IMR-90 (cell line): ENCODE results near the gene KIF1C. TPM values are rescaled to one million over a fixed set of nuclear protein-coding genes. Genes with fewer than 3 reads are reported as not detected.

Experiments
- ATAC-seq: fragments of 200-7000 bp; cut with Tn5 transposase; 2 replicates; pipeline ENCODE4 v1.9.1; 2020; ENCODE audit warnings: low read depth, mild to moderate bottlenecking, moderate library complexity
- BruUV-seq: library from RNA; stranded (reverse); fragments of 400-500 nt; replicated peaks from 2 replicates; lab custom pipeline; 2021; lab: Mats Ljungman, UMichigan
- CTCF ChIA-PET: fragments of 300-600 bp; formaldehyde crosslinking; extraction: SDS; loops from one replicate; lab custom pipeline; 2021; ENCODE audit warnings: antibody characterized with exemption; lab: Yijun Ruan, JAX
- POLR2A ChIA-PET: fragments of 300-600 bp; sonication (Branson Sonifier 250); formaldehyde crosslinking; loops from one replicate; lab custom pipeline; 2022; ENCODE audit warnings: antibody characterized with exemption; ENCODE audit not compliant: unreplicated experiment; lab: Charles Lee
- DNase-seq: peaks from one replicate; pipeline ENCODE4 v3.0.0; 2013
- H2AFZ ChIP-seq: replicated peaks from 2 replicates; pipeline ENCODE3; 2013; ENCODE audit warnings: low read length, mild to moderate bottlenecking; ENCODE audit not compliant: poor library complexity
- H2AK5ac ChIP-seq: 2 replicates; pipeline ENCODE4 v1.6.1; 2013; ENCODE audit warnings: low read depth, low read length, inconsistent platforms
- H2AK9ac ChIP-seq: replicated peaks from 2 replicates; pipeline ENCODE3; 2013; ENCODE audit warnings: mild to moderate bottlenecking, low read depth, low read length, moderate library complexity; ENCODE audit not compliant: poor library complexity
- H2BK120ac ChIP-seq: 2 replicates; pipeline ENCODE4 v1.6.1; 2013; ENCODE audit warnings: low read depth, low read length, inconsistent platforms
- H2BK15ac ChIP-seq: 3 replicates; pipeline ENCODE4 v1.6.1; 2013; ENCODE audit warnings: low read depth, low read length, inconsistent platforms
- H2BK20ac ChIP-seq: 2 replicates; pipeline ENCODE4 v1.6.1; 2013; ENCODE audit warnings: low read depth, mild to moderate bottlenecking, inconsistent platforms, low read length, moderate library complexity
- H2BK5ac ChIP-seq: 2 replicates; pipeline ENCODE4 v1.6.1; 2013; ENCODE audit warnings: mild to moderate bottlenecking, low read depth, low read length, inconsistent platforms; ENCODE audit not compliant: poor library complexity, severe bottlenecking
- H3K14ac ChIP-seq: replicated peaks from 2 replicates; pipeline ENCODE4 v1.6.1; 2013; ENCODE audit warnings: low read depth, low read length, inconsistent platforms
- H3K18ac ChIP-seq: 2 replicates; pipeline ENCODE4 v1.6.1; 2013; ENCODE audit warnings: low read depth, low read length, control low read depth
- H3K23ac ChIP-seq: 2 replicates; pipeline ENCODE4 v1.6.1; 2013; ENCODE audit warnings: low read depth, low read length, inconsistent platforms
- H3K27ac ChIP-seq: 2 replicates; pipeline ENCODE4 v1.5.1; 2013; ENCODE audit warnings: mild to moderate bottlenecking, control low read depth, low read length; ENCODE audit not compliant: insufficient read depth
- H3K27me3 ChIP-seq: 2 replicates; pipeline ENCODE4 v1.6.1; 2013; ENCODE audit warnings: low read length; ENCODE audit not compliant: control insufficient read depth, insufficient read depth
- H3K36me3 ChIP-seq: 2 replicates; pipeline ENCODE4 v1.6.1; 2013; ENCODE audit warnings: low read length, mixed read lengths; ENCODE audit not compliant: control insufficient read depth, insufficient read depth
- H3K4ac ChIP-seq: 2 replicates; pipeline ENCODE4 v1.6.1; 2013; ENCODE audit warnings: low read depth, low read length, inconsistent platforms
- H3K4me1 ChIP-seq: 2 replicates; pipeline ENCODE4 v1.6.1; 2013; ENCODE audit warnings: low read length, mixed read lengths; ENCODE audit not compliant: control insufficient read depth, insufficient read depth
- H3K4me2 ChIP-seq: 2 replicates; pipeline ENCODE4 v1.6.1; 2013; ENCODE audit warnings: low read depth, mild to moderate bottlenecking, control low read depth, low read length, moderate library complexity
- H3K4me3 ChIP-seq: 2 replicates; pipeline ENCODE4 v1.5.1; 2013; ENCODE audit warnings: low read depth, mild to moderate bottlenecking, control low read depth, low read length, moderate library complexity; ENCODE audit not compliant: insufficient read depth
- H3K56ac ChIP-seq: 2 replicates; pipeline ENCODE4 v1.6.1; 2013; ENCODE audit warnings: low read length, inconsistent platforms; ENCODE audit not compliant: insufficient read depth; ENCODE audit errors: extremely low read depth
- H3K79me1 ChIP-seq, 2 experiments: 2 replicates each; pipeline ENCODE4 v1.6.1; 2013; ENCODE audit warnings: low read length in 2 of 2, inconsistent platforms in 1 of 2, low read depth in 1 of 2
- H3K9ac ChIP-seq: 2 replicates; pipeline ENCODE4 v1.6.1; 2013; ENCODE audit warnings: low read depth, low read length, control low read depth
- H3K9me1 ChIP-seq: 2 replicates; pipeline ENCODE4 v1.6.1; 2013; ENCODE audit warnings: low read length, inconsistent platforms; ENCODE audit not compliant: insufficient read depth
- H3K9me3 ChIP-seq: 2 replicates; pipeline ENCODE4 v1.6.1; 2013; ENCODE audit warnings: low read length; ENCODE audit not compliant: control insufficient read depth, insufficient read depth
- H4K20me1 ChIP-seq: 2 replicates; pipeline ENCODE4 v1.6.1; 2013; ENCODE audit warnings: low read length, inconsistent platforms; ENCODE audit not compliant: insufficient read depth
- H4K5ac ChIP-seq: 2 replicates; pipeline ENCODE4 v1.6.1; 2013; ENCODE audit warnings: mild to moderate bottlenecking, low read depth, low read length, control low read depth
- H4K8ac ChIP-seq, 2 experiments: 2 replicates each; pipeline ENCODE4 v1.6.1; 2013; ENCODE audit warnings: low read depth in 2 of 2, low read length in 2 of 2, control low read depth in 1 of 2, inconsistent platforms in 1 of 2
- H4K91ac ChIP-seq: 2 replicates; pipeline ENCODE4 v1.6.1; 2013; ENCODE audit warnings: low read depth, low read length, inconsistent platforms; ENCODE audit not compliant: insufficient read depth
- BHLHE40 ChIP-seq: fragments of 150-350 bp; IDR thresholded peaks from 2 replicates; pipeline ENCODE4 v1.6.1; 2016; ENCODE audit warnings: mild to moderate bottlenecking, low read depth, low read length
- CEBPB ChIP-seq: IDR thresholded peaks from 2 replicates; pipeline ENCODE4 v1.6.1; 2012; ENCODE audit warnings: low read depth, low read length, improper control_type of control experiment
- CHD1 ChIP-seq: IDR thresholded peaks from 2 replicates; pipeline ENCODE4 v1.6.1; 2012; ENCODE audit warnings: low read depth, low read length, improper control_type of control experiment
- MAFK ChIP-seq: IDR thresholded peaks from 2 replicates; pipeline ENCODE4 v1.6.1; 2012; ENCODE audit warnings: low read depth, low read length, improper control_type of control experiment
- MAZ ChIP-seq: IDR thresholded peaks from 2 replicates; pipeline ENCODE4 v1.6.1; 2012; ENCODE audit warnings: low read depth, mild to moderate bottlenecking, low read length, improper control_type of control experiment, moderate library complexity, borderline replicate concordance
- MXI1 ChIP-seq: IDR thresholded peaks from 2 replicates; pipeline ENCODE4 v1.6.1; 2012; ENCODE audit warnings: low read depth, mild to moderate bottlenecking, low read length, moderate library complexity, borderline replicate concordance
- NFE2L2 ChIP-seq: fragments of 150-350 bp; IDR thresholded peaks from 2 replicates; pipeline ENCODE4 v1.6.1; 2016; ENCODE audit warnings: low read depth, mild to moderate bottlenecking, low read length
- POLR2A ChIP-seq: IDR thresholded peaks from 2 replicates; pipeline ENCODE4 v1.6.1; 2012; ENCODE audit warnings: mild to moderate bottlenecking, low read depth, low read length
- RCOR1 ChIP-seq: IDR thresholded peaks from 2 replicates; pipeline ENCODE4 v1.6.1; 2012; ENCODE audit warnings: mild to moderate bottlenecking, low read length, improper control_type of control experiment; ENCODE audit not compliant: insufficient replicate concordance
- RFX5 ChIP-seq: IDR thresholded peaks from 2 replicates; pipeline ENCODE4 v1.8.0; 2012; ENCODE audit warnings: low read depth, mild to moderate bottlenecking, low read length, moderate library complexity
- SMC3 ChIP-seq: fragments of 150-350 bp; IDR thresholded peaks from 2 replicates; pipeline ENCODE4 v1.6.1; 2016; ENCODE audit warnings: low read depth, mild to moderate bottlenecking, antibody characterized with exemption, low read length, moderate library complexity
- WGBS, 2 experiments: methylation state at CpG; one replicate each; pipeline versions ENCODE4 v1.1.5 to v1.1.7; 2013; ENCODE audit warnings: missing lambda C conversion rate in 2 of 2; ENCODE audit not compliant: insufficient read length in 1 of 2; ENCODE audit errors: extremely low coverage in 2 of 2; 5-methylcytosine and 5-hydroxymethylcytosine counted together
- dilution Hi-C: fragments of 300-500 bp; cut with HindIII; formaldehyde crosslinking; loops from one replicate; pipeline ENCODE4 v1.14.3; 2018; ENCODE audit warnings: low sequenced_read_pairs; ENCODE audit not compliant: unreplicated experiment
- in situ Hi-C: fragments of 300-500 bp; cut with MboI; formaldehyde crosslinking; loops from 3 replicates; pipeline ENCODE4 v1.14.3; 2019; ENCODE audit warnings: low sequenced_read_pairs, inconsistent platforms, mixed read lengths
- intact Hi-C: fragments of 100-400 bp; cut with micrococcal nuclease; formaldehyde crosslinking; loops from 2 replicates; pipeline ENCODE4 v1.10.0; 2022
- polyA plus RNA-seq, 3 experiments: library from polyadenylated mRNA; depleted of rRNA; stranded (reverse); fragments of >200 nt; gene quantifications; 2 replicates each; pipeline ENCODE4 v1.2.3, GENCODE V29; 2012; ENCODE audit warnings: low replicate concordance in 1 of 3
- total RNA-seq: library from RNA; depleted of rRNA; stranded (reverse); fragments of >200 nt; gene quantifications from 2 replicates; pipeline ENCODE4 v1.2.3, GENCODE V29; 2012
- TF ChIP-seq, protein P1 (sequence below): fragments of 150-350 bp; IDR thresholded peaks from 2 replicates; pipeline ENCODE4 v1.6.1; 2016; ENCODE audit warnings: low read depth, mild to moderate bottlenecking, low read length, moderate library complexity, borderline replicate concordance
- TF ChIP-seq, protein P2 (sequence below): conservative IDR thresholded peaks from 2 replicates; pipeline ENCODE4 v1.5.1; 2012; ENCODE audit warnings: mild to moderate bottlenecking, low read depth, low read length, improper control_type of control experiment
- TF ChIP-seq, protein P3 (sequence below): fragments of 150-350 bp; IDR thresholded peaks from 2 replicates; pipeline ENCODE4 v1.6.1; 2017; ENCODE audit warnings: mild to moderate bottlenecking, antibody characterized with exemption, low read length, low read depth

Gene KIF1C
- total and polyA plus RNA-seq, 2 of the 4 experiments (the other 2 are of a cell fraction): 27.4 to 28.7 TPM

DNA sequence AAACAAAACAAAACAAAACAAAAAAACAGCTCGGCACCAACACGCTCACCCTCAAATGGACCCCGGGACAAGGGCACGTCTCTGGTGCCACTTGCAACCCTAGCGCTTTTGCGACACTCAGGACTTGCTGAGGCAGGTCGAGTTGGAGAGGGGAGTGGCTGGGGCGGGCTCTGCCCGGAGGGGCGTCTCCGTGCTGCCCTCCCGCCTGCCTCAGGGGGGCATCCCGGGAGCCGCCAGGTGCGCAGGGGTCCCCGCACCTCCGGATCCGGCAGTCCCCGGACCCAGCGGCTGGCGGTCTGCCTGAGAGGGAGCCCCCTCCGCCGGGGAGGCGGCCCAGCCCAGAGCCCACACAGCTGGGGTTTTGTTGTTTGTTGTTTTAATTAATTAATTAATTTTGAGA is 37.6 kb downstream of the KIF1C start, which contains the start of gene SLC52A1:
TSS of gene SLC52A1 (minus strand) at position 112 of the 400 bp plus-strand sequence. CDS start 820 bp downstream, outside the sequence.
- Histone ChIP-seq H3K14ac (no peak within 1 kb of the TSS), H3K4me3 (peak within 1 kb of the TSS; percentile 8; the same call in 1 of the 2 replicates), H4K20me1 (no peaks in the 10 kb centered on the region), H3K9me1 (no peaks in the 10 kb centered on the region), H3K4ac (no peak within 1 kb of the TSS), H3K36me3 (no peaks in the 10 kb centered on the region), H4K5ac (no peak within 1 kb of the TSS), H3K9ac (no peak within 1 kb of the TSS), H2AK5ac (no peak within 1 kb of the TSS), H2BK15ac (no peak within 1 kb of the TSS), H2BK5ac (no peak within 1 kb of the TSS), H3K23ac (no peak within 1 kb of the TSS), H3K27ac (no peak within 1 kb of the TSS), H2BK120ac (no peak within 1 kb of the TSS), H3K56ac (no peak within 1 kb of the TSS), H4K8ac (no peak within 1 kb of the TSS), H2AFZ (peak within 1 kb of the TSS; percentile 61), H4K91ac (no peak within 1 kb of the TSS), H3K4me1 (no peaks in the 10 kb centered on the region), H2BK20ac (no peak within 1 kb of the TSS), H3K18ac (no peak within 1 kb of the TSS), H3K79me1 (no peaks in the 10 kb centered on the region), H3K4me2 (peak within 1 kb of the TSS; percentile 70; the same call in 1 of the 2 replicates), H2AK9ac (peak within 1 kb of the TSS; percentile 42), H3K27me3 (peaks cover 9% of the 10 kb centered on the region), H3K9me3 (no peaks in the 10 kb centered on the region)
- DNase-seq (no peak), ATAC-seq (no peak)
- BruUV-seq: no TSS peak
- no peak for TF ChIP-seq NFE2L2
- TF ChIP-seq BHLHE40: no peak
- no peak for TF ChIP-seq POLR2A
- TF ChIP-seq, protein P1, sequence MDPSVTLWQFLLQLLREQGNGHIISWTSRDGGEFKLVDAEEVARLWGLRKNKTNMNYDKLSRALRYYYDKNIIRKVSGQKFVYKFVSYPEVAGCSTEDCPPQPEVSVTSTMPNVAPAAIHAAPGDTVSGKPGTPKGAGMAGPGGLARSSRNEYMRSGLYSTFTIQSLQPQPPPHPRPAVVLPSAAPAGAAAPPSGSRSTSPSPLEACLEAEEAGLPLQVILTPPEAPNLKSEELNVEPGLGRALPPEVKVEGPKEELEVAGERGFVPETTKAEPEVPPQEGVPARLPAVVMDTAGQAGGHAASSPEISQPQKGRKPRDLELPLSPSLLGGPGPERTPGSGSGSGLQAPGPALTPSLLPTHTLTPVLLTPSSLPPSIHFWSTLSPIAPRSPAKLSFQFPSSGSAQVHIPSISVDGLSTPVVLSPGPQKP: no peak
- no peak for TF ChIP-seq MAZ
- no peak for TF ChIP-seq CEBPB
- TF ChIP-seq MAFK: no peak
- TF ChIP-seq, protein P2, sequence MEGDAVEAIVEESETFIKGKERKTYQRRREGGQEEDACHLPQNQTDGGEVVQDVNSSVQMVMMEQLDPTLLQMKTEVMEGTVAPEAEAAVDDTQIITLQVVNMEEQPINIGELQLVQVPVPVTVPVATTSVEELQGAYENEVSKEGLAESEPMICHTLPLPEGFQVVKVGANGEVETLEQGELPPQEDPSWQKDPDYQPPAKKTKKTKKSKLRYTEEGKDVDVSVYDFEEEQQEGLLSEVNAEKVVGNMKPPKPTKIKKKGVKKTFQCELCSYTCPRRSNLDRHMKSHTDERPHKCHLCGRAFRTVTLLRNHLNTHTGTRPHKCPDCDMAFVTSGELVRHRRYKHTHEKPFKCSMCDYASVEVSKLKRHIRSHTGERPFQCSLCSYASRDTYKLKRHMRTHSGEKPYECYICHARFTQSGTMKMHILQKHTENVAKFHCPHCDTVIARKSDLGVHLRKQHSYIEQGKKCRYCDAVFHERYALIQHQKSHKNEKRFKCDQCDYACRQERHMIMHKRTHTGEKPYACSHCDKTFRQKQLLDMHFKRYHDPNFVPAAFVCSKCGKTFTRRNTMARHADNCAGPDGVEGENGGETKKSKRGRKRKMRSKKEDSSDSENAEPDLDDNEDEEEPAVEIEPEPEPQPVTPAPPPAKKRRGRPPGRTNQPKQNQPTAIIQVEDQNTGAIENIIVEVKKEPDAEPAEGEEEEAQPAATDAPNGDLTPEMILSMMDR: no peak
- TF ChIP-seq SMC3: no peak
- no peak for TF ChIP-seq RCOR1
- no peak for TF ChIP-seq CHD1
- TF ChIP-seq, protein P3, sequence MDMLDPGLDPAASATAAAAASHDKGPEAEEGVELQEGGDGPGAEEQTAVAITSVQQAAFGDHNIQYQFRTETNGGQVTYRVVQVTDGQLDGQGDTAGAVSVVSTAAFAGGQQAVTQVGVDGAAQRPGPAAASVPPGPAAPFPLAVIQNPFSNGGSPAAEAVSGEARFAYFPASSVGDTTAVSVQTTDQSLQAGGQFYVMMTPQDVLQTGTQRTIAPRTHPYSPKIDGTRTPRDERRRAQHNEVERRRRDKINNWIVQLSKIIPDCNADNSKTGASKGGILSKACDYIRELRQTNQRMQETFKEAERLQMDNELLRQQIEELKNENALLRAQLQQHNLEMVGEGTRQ: no peak
- no peak for TF ChIP-seq MXI1
- TF ChIP-seq RFX5: no peak
- dilution Hi-C loops (no loop called here), in situ Hi-C loops (no loop called here), intact Hi-C loops (no loop called here)
- 28% methylated on average over 6 of the region's 24 CpGs; no CpG with 5 or more reads in 1 of the 2 experiments for whole genome bisulfite sequencing, 2 experiments
- ChIA-PET POLR2A (no interaction called here), CTCF (interaction anchor here (0.6 to 0.7 kb wide), 2 partner anchors 26 to 75 kb away, joined by 3 to 4 read pairs; no protein-coding TSS in a partner anchor)
